DOHH2 (cell line): ENCODE data around the gene GHDC.
"Not testable (repeated sequence)": the region's sequence is repeated elsewhere in the genome, so short reads cannot be mapped to it uniquely, and the experiment has no call there.

Experiments used
- CTCF ChIP-seq: fragments of 200-600 bp; sonication (generic); IDR thresholded peaks from one replicate; pipeline ENCODE4 v1.5.1; 2014; ENCODE audit warnings: antibody characterized with exemption, mild to moderate bottlenecking, low read depth, low read length; ENCODE audit not compliant: poor library complexity, severe bottlenecking
- EZH2phosphoT487 ChIP-seq: fragments of 200-600 bp; sonication (generic); IDR thresholded peaks from 2 replicates; pipeline ENCODE4 v1.6.1; 2017; ENCODE audit warnings: borderline replicate concordance, mild to moderate bottlenecking, antibody characterized with exemption, low read length, moderate library complexity, mixed read lengths

- not testable (repeated sequence) for TF ChIP-seq CTCF, EZH2phosphoT487
Observed at GRCh38 chr17:42186191-42186590, 8.1 kb downstream of the GHDC start.
